OCI-LY3 (cell line): Measurements from ENCODE around the gene DNAJC6.

Experiments
- H2AFZ ChIP-seq: fragments of 200-600, 300-600 bp; shearing (Covaris generic); 2 replicates; pipeline ENCODE4 v1.6.0; 2014; ENCODE audit warnings: antibody characterized with exemption, low read depth, low read length
- H3K27ac ChIP-seq: fragments of 200-600, 300-600 bp; sonication (generic); 2 replicates; pipeline ENCODE4 v1.5.1; 2014; ENCODE audit warnings: mild to moderate bottlenecking, low read length, moderate library complexity, mixed read lengths
- H3K27me3 ChIP-seq: fragments of 200-600, 300-600 bp; sonication (generic); 2 replicates; pipeline ENCODE4 v1.6.1; 2014; ENCODE audit warnings: low read depth, low read length, mixed read lengths
- H3K36me3 ChIP-seq: fragments of 200-600, 300-600 bp; sonication (generic); replicated peaks from 2 replicates; pipeline ENCODE3; 2014; ENCODE audit warnings: low read depth, low read length, mixed read lengths
- H3K4me1 ChIP-seq: fragments of 300-600, 200-600 bp; sonication (generic); 2 replicates; pipeline ENCODE4 v1.6.1; 2014; ENCODE audit warnings: low read length, mixed read lengths
- H3K4me2 ChIP-seq: fragments of 200-600, 300-600 bp; sonication (generic); 2 replicates; pipeline ENCODE4 v1.6.1; 2014; ENCODE audit warnings: low read length, mixed read lengths
- H3K4me3 ChIP-seq: fragments of 300-600, 200-600 bp; sonication (generic); 2 replicates; pipeline ENCODE4 v1.5.1; 2014; ENCODE audit warnings: antibody characterized with exemption, mild to moderate bottlenecking, low read length, moderate library complexity
- H3K79me2 ChIP-seq: fragments of 300-600, 200-600 bp; shearing (Covaris generic); 2 replicates; pipeline ENCODE4 v1.6.1; 2014; ENCODE audit warnings: mild to moderate bottlenecking, low read length, mixed read lengths
- H3K9ac ChIP-seq: fragments of 300-600, 200-600 bp; shearing (Covaris generic); 2 replicates; pipeline ENCODE4 v1.6.0; 2014; ENCODE audit warnings: mild to moderate bottlenecking, low read length, moderate library complexity
- H3K9me3 ChIP-seq: fragments of 200-600, 300-600 bp; shearing (Covaris generic); 2 replicates; pipeline ENCODE4 v1.6.1; 2014; ENCODE audit warnings: low read length, mixed read lengths; ENCODE audit not compliant: insufficient read depth
- H4K20me1 ChIP-seq: fragments of 200-600, 300-600 bp; sonication (generic); 2 replicates; pipeline ENCODE4 v1.6.1; 2016; ENCODE audit warnings: low read length, mixed read lengths; ENCODE audit not compliant: insufficient read depth
- CTCF ChIP-seq: fragments of 200-600, 300-600 bp; sonication (generic); IDR thresholded peaks from 2 replicates; pipeline ENCODE4 v1.5.1; 2014; ENCODE audit warnings: antibody characterized with exemption, low read length, low read depth
- EZH2phosphoT487 ChIP-seq: fragments of 200-600 bp; shearing (Covaris generic); IDR thresholded peaks from 2 replicates; pipeline ENCODE4 v1.6.1; 2018; ENCODE audit warnings: antibody characterized with exemption, mixed run types, low read depth

DNAJC6 gene

GRCh38 chr1:65309304-65310077 lies at the start of gene DNAJC6:
TSS of gene DNAJC6 (plus strand) at chr1:65309543. CDS start at chr1:65309746, 203 bp downstream.
- no peaks in the 10 kb centered on the region for H3K79me2 ChIP-seq
- no peaks in the 10 kb centered on the region for H3K36me3 ChIP-seq
- H3K9me3 ChIP-seq, result no peaks in the 10 kb centered on the region
- no peak within 1 kb of the TSS for H3K4me2 ChIP-seq
- TF ChIP-seq CTCF (no peak), EZH2phosphoT487 (no peak)
- no peak within 1 kb of the TSS for H2AFZ ChIP-seq
- H3K4me1 ChIP-seq, result no peaks in the 10 kb centered on the region
- no peak within 1 kb of the TSS for H3K4me3 ChIP-seq
- H3K9ac ChIP-seq, result no peak within 1 kb of the TSS
- no peak within 1 kb of the TSS for H3K27ac ChIP-seq
- H4K20me1 ChIP-seq, result no peaks in the 10 kb centered on the region
- no peaks in the 10 kb centered on the region for H3K27me3 ChIP-seq

- no peaks in the 10 kb centered on the region for H3K36me3 ChIP-seq
- H3K4me2 ChIP-seq, result no peak overlapping the region
- no peaks in the 10 kb centered on the region for H3K27me3 ChIP-seq
Measured at GRCh38 chr1:65259816-65260215, 49.5 kb upstream of the DNAJC6 start.

GRCh38 chr1:65260851-65261473 lies 48.4 kb upstream of the DNAJC6 start:
- H3K27ac ChIP-seq, result no peak overlapping the region
- no peak overlapping the region for H3K9ac ChIP-seq
- no peaks in the 10 kb centered on the region for H3K27me3 ChIP-seq
- no peak overlapping the region for H2AFZ ChIP-seq
- H3K4me1 ChIP-seq, result no peaks in the 10 kb centered on the region
- TF ChIP-seq EZH2phosphoT487 (no peak), CTCF (no peak)
- no peaks in the 10 kb centered on the region for H3K79me2 ChIP-seq
- no peak overlapping the region for H3K4me2 ChIP-seq
- no peaks in the 10 kb centered on the region for H3K9me3 ChIP-seq
- H4K20me1 ChIP-seq, result no peaks in the 10 kb centered on the region
- no peak overlapping the region for H3K4me3 ChIP-seq
- no peaks in the 10 kb centered on the region for H3K36me3 ChIP-seq

More at GRCh38 chr1:65259816-65260215, 49.5 kb upstream of the DNAJC6 start:
- Histone ChIP-seq H3K9ac (no peak overlapping the region), H3K27ac (no peak overlapping the region), H3K9me3 (no peaks in the 10 kb centered on the region), H2AFZ (no peak overlapping the region), H3K4me3 (no peak overlapping the region), H4K20me1 (no peaks in the 10 kb centered on the region), H3K4me1 (0 out of 2 replicates have a peak, but pooled peaks cover 6% of the 10 kb centered on the region), H3K79me2 (no peaks in the 10 kb centered on the region)
- TF ChIP-seq CTCF (no peak), EZH2phosphoT487 (no peak)

GRCh38 chr1:65263286-65263685 lies 46.1 kb upstream of the DNAJC6 start:
- no peaks in the 10 kb centered on the region for H3K9me3 ChIP-seq
- no peak overlapping the region for H2AFZ ChIP-seq
- H3K4me2 ChIP-seq, result no peak overlapping the region

More at GRCh38 chr1:65263286-65263685, 46.1 kb upstream of the DNAJC6 start:
- no peaks in the 10 kb centered on the region for H3K27me3 ChIP-seq
- H4K20me1 ChIP-seq, result no peaks in the 10 kb centered on the region
- H3K36me3 ChIP-seq, result no peaks in the 10 kb centered on the region
- H3K9ac ChIP-seq, result no peak overlapping the region
- H3K4me3 ChIP-seq, result no peak overlapping the region
- no peak overlapping the region for H3K27ac ChIP-seq
- no peaks in the 10 kb centered on the region for H3K4me1 ChIP-seq
- TF ChIP-seq CTCF (no peak), EZH2phosphoT487 (no peak)
- H3K79me2 ChIP-seq, result no peaks in the 10 kb centered on the region
